ENCODE data around the gene PCNP.
"Not testable (repeated sequence)": the region's sequence is repeated elsewhere in the genome, so short reads cannot be mapped to it uniquely, and the experiment has no call there.

PCNP gene

DNA sequence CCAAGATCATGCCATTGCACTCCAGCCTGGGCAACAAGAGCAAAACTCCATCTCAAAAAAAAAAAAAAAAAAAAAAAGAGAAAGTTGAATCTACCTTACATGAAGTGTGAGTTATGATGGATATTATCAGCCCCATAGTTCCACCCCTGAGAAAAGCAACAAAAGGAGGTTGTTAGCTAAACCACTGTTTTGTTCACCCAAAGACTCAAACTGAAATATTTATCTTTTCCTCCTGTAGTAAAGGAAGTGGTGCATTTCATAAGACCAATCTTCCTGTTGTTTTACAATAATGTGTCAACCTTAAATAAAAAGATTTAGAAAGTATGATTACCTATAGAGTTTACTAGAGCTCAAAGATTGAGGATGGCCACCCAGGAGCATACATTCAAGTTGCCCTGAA lies 31.0 kb upstream of the PCNP start:
- TF ChIP-seq POLR2AphosphoS5 (IDR thresholded peaks at IDR 0.05; ENCODE audit: low read depth, low read length), result no peak
- no peak for TF ChIP-seq POLR2A (IDR thresholded peaks at IDR 0.05; ENCODE audit: low read depth, low read length)
- TF ChIP-seq TAF1 (IDR thresholded peaks at IDR 0.05; ENCODE audit: borderline replicate concordance, low read depth, low read length), result no peak
- no peak for DNase-seq (ENCODE audit: insufficient read length)
- FAIRE-seq, result no peak

DNA sequence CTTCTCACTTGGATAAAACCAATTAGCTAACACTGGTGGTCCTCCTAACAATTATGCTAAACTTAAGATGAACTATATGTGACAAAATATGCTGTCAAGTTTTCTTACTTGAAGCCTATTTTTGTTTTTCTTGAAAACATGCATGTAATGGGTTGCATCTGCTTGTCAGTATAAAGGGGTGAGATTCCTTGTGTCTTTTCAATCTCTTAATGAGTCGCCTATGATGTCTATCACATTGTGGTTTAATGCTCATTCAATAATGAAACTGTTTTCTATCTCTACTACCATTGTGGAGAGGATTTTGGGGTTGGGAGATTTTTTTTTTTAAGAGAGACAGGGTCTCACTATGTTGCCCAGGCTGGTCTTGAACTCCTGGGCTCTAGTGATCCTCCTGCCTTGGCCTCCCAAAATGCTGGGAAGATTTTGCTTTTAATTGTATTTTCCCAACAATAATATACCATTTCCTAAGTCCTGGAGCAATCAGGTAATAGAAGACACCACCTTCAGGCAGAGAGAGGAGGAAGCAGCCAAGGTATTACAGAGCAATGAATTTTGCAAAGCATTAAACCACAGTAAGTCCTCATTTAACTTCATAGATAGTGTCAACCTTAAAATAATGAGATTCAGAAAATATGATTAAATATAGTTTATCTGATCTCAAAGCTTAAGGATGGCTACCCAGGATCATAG lies 29.7 kb upstream of the PCNP start:
- FAIRE-seq, result no peak
- TF ChIP-seq POLR2A (IDR thresholded peaks at IDR 0.05; ENCODE audit: low read depth, low read length), result no peak
- no peak for TF ChIP-seq TAF1 (IDR thresholded peaks at IDR 0.05; ENCODE audit: borderline replicate concordance, low read depth, low read length)
- TF ChIP-seq POLR2AphosphoS5 (IDR thresholded peaks at IDR 0.05; ENCODE audit: low read depth, low read length), result no peak
- no peak for DNase-seq (ENCODE audit: insufficient read length)

DNA sequence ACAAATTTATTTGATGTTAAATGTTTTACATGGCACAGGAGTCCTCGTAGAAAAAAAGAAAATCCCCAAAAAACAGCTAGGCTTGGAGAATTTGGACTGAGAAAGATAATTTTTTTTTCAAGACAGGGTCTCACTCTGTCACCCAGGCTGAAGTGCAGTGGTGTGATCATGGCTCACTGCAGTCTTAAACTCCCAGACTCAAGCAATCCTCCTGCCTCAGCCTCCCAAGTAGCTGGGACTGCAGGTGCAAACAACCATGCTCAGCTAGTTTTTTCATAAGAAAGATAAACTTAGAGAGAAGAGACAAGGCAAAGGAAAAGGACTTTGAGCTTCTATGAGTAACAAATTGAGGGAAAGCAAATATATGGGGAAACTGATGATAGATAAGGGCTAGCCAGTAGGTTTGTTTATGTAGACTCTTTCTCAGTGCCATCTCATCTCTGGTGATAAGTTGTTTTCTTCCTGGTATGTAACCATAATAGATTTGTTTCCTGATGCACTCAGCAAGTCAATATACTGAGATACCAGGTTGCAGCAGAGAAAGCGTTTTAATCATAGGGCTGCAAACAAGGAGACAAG lies 25.4 kb upstream of the PCNP start:
- no peak for DNase-seq (ENCODE audit: insufficient read length)
- no peak for FAIRE-seq
- no peak for TF ChIP-seq POLR2A (IDR thresholded peaks at IDR 0.05; ENCODE audit: low read depth, low read length)
- TF ChIP-seq TAF1 (IDR thresholded peaks at IDR 0.05; ENCODE audit: borderline replicate concordance, low read depth, low read length), result no peak
- no peak for TF ChIP-seq POLR2AphosphoS5 (IDR thresholded peaks at IDR 0.05; ENCODE audit: low read depth, low read length)

DNA sequence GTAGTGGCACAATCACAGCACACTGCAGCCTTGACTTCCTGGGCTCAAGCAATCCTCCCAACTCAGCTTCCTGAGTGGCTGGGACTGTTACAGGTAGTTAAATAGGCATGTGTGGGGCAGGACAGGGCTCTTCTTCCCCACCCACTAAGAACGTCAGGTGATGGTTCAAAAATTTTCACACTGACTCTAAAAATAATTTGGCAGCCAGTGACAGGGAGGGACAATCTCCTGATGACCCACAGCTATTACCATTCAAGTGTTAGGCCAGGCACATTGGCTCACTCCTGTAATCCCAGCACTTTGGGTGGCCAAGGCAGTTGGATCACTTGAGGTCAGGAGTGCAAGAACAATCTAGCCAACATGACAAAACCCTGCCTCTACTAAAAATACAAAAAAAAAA lies 24.5 kb upstream of the PCNP start:
- FAIRE-seq (no peak), DNase-seq (ENCODE audit: insufficient read length) (no peak)
- TF ChIP-seq TAF1 (IDR thresholded peaks at IDR 0.05; ENCODE audit: borderline replicate concordance, low read depth, low read length) (no peak), POLR2A (IDR thresholded peaks at IDR 0.05; ENCODE audit: low read depth, low read length) (no peak), POLR2AphosphoS5 (IDR thresholded peaks at IDR 0.05; ENCODE audit: low read depth, low read length) (no peak)

DNA sequence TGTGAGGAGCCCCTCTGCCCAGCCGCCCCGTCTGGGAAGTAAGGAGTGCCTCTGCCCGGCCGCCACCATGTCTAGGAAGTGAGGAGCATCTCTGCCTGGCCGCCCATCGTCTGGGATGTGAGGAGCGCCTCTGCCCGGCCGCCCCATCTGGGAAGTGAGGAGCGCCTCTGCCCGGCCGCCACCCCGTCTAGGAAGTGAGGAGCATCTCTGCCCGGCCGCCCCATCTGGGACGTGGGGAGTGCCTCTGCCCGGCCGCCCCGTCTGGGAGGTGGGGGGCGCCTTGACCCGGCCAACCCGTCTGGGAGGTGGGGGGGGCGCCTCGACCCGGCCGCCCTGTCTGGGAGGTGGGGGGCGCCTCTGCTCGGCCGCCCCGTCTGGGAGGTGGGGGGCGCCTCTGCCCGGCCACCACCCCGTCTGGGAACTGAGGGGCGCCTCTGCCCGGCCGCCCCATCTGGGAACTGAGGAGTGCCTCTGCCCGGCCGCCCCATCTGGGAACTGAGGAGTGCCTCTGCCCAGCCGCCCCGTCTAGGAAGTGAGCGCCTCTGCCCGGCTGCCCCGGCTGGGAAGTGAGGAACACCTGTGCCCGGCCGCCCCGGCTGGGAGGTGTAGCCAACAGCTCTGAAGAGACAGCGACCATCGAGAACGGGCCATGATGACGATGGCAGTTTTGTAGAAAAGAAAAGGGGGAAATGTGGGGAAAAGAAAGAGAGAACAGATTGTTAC lies 22.5 kb upstream of the PCNP start:
- not testable (repeated sequence) for FAIRE-seq; DNase-seq (ENCODE audit: insufficient read length)

DNA sequence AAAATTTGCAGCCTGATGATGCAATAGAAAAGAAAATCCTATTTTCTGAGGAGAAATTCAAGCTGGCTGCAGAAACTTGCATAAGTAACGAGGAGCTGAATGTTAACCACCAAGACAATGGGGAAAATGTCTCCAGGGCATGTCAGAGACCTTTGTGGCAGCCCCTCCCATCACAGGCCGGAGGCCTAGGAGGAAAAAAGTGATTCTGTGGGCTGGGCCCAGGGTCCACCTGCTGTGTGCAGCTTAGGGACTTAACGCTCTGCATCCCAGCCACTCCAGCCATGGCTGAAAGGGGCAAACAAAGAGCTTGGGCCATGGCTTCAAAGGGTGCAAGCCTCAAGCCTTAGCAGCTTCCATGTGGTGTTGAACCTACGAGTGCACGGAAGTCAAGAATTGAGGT lies 20.6 kb upstream of the PCNP start:
- not testable (repeated sequence) for DNase-seq (ENCODE audit: insufficient read length)

DNA sequence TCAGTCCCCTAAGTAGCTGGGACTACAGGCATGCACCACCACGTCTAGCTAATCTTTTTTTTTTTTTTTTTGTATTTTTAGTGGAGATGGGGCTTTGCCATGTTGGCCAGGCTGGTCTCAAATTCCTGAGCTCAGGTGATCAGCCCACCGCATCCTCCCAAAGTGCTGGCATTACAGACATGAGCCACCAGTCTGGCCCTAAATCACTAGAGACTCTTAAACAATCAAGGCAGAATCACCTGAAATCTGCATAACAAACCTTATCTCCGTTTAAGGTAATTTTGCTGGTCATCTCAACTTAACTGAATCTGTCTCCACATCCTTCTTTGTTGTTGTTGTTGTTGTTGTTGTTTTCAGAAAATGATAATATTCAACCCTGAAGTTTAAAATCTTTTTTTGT lies 17.9 kb upstream of the PCNP start:
- DNase-seq (ENCODE audit: insufficient read length), result no peak
- TF ChIP-seq TAF1 (IDR thresholded peaks at IDR 0.05; ENCODE audit: borderline replicate concordance, low read depth, low read length), result no peak
- TF ChIP-seq POLR2AphosphoS5 (IDR thresholded peaks at IDR 0.05; ENCODE audit: low read depth, low read length), result no peak
- TF ChIP-seq POLR2A (IDR thresholded peaks at IDR 0.05; ENCODE audit: low read depth, low read length), result no peak
- FAIRE-seq, result no peak

More for the DNA sequence above, 20.6 kb upstream of the PCNP start:
- not testable (repeated sequence) for FAIRE-seq

DNA sequence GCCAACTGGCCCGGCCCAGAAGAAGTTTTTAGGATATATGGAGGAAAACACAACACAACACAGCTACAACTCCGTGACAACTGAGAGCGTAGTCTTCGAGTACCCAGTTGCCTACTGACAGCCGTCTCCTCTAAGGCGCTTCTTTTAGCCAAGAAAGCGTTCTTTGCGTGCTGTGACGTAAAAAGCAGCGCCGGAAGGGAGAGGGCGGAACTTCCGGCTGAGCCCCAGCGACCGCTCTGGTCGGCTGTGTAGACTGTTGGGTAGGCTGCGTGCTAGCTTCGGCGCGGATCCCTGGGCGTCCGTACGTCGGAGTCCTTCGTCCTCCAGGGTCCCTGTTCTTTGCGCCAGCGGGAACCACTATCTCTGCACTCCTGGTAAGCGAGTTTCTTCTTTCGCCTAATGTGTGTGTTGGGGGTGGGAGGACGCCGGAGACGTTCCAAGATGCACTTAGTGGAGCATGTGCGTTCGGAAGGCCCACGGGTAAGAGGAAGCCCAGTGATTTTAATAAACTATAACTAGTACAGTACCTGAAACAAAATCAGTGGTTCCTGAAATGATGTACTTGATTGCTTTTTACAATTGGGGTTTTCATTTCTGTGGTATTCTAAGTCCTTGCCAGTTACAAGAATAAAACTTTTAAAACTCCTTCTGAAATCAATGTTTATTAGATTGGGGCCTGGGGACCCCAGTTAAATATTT lies 12.2 kb upstream of the PCNP start, which contains the start of gene TRMT10C:
TSS of gene TRMT10C (plus strand) at position 239 of the 699 bp plus-strand sequence. CDS start 2,914 bp downstream, outside the sequence.
- TF ChIP-seq POLR2A (IDR thresholded peaks at IDR 0.05; ENCODE audit: low read depth, low read length) (peak; percentile 94), TAF1 (IDR thresholded peaks at IDR 0.05; ENCODE audit: borderline replicate concordance, low read depth, low read length) (peak; percentile 77), POLR2AphosphoS5 (IDR thresholded peaks at IDR 0.05; ENCODE audit: low read depth, low read length) (peak; percentile 90)
- FAIRE-seq, result peak; percentile 92
- peak; percentile 83 for DNase-seq (ENCODE audit: insufficient read length)

DNA sequence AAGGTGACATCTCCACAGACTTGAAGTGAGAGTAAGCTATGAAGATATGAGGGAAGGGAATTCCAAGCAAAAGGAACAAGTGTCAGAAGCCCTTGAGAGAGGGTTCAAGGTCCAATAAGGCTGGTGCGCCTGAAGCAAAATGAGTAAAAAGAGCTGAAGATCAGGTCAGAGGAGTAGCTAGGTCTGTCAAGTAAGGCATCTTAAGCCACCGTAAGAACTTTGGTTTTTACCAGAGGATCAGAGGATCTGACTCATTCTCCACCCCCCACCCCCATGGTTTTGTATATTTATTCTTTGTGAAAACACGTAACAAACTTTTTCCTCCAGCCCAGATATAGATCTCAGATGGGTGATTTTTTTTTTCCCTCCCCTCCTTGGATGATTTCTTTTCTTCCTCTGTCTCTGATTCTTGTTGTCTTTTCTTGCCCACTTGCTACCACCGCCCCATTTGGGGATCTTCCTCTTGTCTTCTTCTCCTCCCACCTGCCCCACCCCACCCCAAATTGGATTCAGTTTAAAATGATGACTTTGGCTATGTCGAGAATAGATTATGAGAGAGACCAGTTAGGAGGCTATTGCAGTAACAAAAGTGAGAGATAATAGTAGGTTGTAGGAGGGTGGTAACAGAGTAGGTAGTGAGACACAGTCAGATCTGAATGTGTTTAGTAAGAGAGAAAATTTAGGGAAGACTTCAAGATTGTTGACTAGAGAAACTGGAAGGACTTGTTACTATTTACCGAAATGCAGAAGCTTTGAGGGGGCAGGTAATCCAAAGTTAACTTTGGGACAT lies 6.3 kb upstream of the PCNP start:
- FAIRE-seq (no peak), DNase-seq (ENCODE audit: insufficient read length) (no peak)
- TF ChIP-seq POLR2AphosphoS5 (IDR thresholded peaks at IDR 0.05; ENCODE audit: low read depth, low read length), result no peak

DNA sequence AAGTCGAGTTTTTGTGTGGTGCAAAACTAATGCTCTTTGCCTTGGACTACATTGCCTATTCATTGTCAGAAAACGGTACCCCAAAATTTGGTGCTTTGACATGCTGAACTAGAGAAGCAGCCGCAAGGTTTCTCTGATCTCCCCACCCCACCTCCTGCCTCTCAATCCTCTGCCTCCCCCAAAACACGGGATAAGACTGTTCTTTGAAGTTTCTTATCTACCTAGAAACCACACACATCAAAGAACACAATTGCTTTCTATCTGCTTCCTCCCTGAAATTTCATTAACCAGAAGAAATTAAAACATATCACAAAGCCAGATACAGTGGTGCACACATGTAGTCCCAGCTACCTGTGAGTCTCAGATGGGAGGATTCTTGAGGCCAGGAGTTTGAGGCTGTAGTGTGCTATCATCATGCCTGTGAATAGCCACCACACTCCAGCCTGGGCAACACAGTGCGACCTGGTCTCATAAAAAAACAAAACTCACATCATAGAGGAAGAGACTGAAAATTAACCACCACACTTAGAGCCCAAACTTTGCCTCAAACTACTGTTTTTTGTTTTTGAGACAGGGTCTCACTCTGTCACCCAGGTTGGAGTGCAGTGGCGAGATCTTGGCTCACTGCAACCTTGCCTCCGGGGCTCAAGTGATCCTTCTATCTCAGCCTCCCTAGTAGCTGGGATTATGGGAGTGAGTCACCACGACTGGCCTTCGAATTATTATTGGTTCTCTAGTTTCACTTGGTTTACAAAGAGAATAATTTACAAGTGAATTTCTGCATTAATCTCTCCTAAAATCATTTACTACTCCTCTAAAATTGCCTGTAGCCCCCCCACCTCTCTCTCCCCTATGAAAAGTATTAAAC lies 2.7 kb upstream of the PCNP start:
- FAIRE-seq, result no peak
- DNase-seq (ENCODE audit: insufficient read length), result no peak
- TF ChIP-seq TAF1 (IDR thresholded peaks at IDR 0.05; ENCODE audit: borderline replicate concordance, low read depth, low read length) (no peak), POLR2A (IDR thresholded peaks at IDR 0.05; ENCODE audit: low read depth, low read length) (no peak), POLR2AphosphoS5 (IDR thresholded peaks at IDR 0.05; ENCODE audit: low read depth, low read length) (no peak)
